Articular chondrocyte of knee joint (primary cell): ENCODE data around the gene TSC22D3. TPM values are rescaled to one million over a fixed set of nuclear protein-coding genes. Genes with fewer than 3 reads are reported as not detected.

Experiments
- total RNA-seq: library from RNA; depleted of rRNA; stranded (reverse); fragments of >200 nt; gene quantifications from 2 replicates; pipeline ENCODE4 v1.2.3, GENCODE V29; 2012

TSC22D3 gene
- 28.2 and 45.9 TPM in 2 replicates for total RNA-seq

DNA sequence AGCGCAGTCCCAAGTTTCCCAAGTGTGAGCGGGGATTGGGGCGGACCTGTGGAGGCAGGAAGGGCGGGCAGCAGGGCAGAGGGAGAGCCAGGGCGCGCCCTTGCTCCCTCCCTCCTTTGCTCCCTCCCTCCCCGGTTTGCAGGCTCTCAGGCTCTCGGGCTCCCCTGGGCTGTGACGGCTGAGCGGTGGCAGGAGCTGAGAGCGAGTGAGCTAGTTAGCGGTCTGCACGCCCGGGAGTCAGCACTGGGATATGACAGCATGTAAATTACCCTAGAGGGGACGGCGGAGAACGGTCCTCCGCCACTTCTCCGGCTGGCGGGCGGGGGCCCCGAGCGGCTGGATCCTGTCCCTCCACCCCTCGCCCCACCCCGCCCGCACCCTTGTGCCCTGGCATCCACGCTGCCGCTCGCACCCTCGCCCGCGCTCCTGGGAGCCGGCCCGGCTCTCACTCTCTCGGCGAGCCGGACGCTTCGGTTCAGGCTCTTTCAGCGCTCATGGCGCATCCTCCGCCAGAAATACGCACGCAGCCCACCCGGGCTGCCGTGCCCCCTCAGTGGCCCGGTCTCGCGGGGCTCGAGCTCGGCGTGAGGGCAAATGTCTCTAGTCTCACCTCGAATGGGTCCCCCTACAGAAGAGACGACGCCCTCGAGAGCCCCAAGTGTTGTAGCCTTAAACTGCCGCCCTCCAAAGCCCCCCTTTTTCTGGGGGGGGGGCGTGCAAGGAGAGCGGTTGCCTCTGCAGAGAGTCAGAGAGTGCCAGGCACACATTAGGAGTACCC lies at the start of gene TSC22D3:
TSC22D3 (minus strand) TSS at position 54 of the 778 bp plus-strand sequence. CDS start 368 bp downstream, outside the sequence.

DNA sequence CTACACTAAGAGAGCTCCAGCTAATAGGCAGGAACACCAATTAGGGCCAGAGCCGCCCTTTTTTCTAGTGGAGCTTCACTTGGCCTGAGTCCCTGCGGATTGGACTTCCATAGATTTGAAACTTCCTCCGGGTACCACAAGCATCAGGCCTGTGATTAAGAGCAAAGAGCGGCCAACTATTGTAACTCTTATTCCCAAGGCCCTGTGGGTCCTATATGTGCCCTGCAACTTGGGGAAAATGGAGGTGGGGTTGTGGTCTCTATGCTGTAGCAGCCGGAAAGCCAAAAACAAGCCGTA lies 1.9 kb upstream of the TSC22D3 start, which contains the start of gene NCBP2L:
NCBP2L (plus strand) TSS at position 198 of the 297 bp plus-strand sequence. CDS start 16,488 bp downstream, outside the sequence.

Other genes starting within 250 kb of the TSC22D3 start
- gene PRPS1, start 147.3 kb downstream of the TSC22D3 start, total RNA-seq = 31.4 and 33.8 TPM in 2 replicates
- gene NCBP2L, start 1.9 kb upstream of the TSC22D3 start, total RNA-seq = not detected in 2 replicates
- gene MID2, start 50.1 kb upstream of the TSC22D3 start, total RNA-seq = 28.6 and 32.4 TPM in 2 replicates
- gene TEX13B, start 206.6 kb upstream of the TSC22D3 start, total RNA-seq = not detected in 2 replicates